T-helper 1 cell (primary cell): ENCODE results near the gene SHLD1.
A peak's percentile ranks its signal among the peaks of the same experiment; 100 is the strongest.

ENCODE experiments used
- DNase-seq, 5 donors: peaks; one replicate each; pipeline ENCODE4 v3.0.0-alpha.2; 2012 to 2020

The SHLD1 gene

GRCh38 chr20:5821627-5822215 lies 71.5 kb downstream of the SHLD1 start:
- no peak for DNase-seq

DNA sequence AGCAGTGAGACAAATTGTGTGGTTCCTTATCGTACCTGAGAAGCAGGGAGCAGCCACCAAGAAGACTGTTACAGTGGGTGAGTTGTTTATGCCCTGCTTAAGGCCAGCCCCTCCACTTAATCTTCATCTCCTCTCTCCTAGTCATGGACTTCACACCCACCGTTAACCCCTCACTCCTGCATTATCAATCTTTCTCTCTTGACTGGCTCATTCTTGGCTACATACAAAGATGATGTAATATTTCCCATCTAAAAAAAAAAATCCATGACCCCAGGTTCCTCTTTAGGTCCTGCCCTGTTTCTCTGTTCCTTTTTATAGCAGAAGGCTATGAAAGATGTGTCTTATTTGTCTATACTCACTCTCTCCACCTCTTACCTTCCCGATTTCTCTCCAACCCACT lies 72.4 kb downstream of the SHLD1 start:
- no peak for DNase-seq

DNA sequence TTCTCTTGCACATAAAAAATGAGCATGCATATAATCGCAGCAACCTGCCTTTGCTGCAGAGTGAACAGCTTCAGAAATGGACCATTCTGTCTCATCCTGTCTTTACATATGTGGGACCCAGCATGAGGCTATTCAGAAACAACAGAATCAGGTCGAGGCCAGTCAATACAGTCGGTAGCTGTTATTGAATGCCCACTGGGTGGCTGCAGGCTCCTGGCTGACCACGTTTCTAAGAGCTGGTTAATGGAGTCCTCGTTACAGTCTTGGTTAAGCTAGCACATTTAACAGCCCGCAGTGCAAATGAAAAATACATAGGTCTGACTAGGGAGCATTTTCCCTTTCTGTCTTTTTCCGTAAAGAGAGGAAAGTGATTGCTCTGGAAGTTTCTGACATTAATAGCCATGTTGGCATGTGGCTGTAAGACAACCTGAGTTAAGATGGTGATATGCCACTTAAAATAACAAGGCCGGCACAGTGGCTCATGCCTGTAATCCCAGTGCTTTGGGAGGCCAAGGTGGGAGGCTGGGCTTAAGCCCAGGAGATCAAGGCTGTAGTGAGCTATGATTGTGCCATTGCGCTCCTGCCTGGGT lies 75.0 kb downstream of the SHLD1 start:
- no peak for DNase-seq

GRCh38 chr20:5827098-5827853 lies 77.1 kb downstream of the SHLD1 start:
- no peak for DNase-seq

- no peak for DNase-seq
Measured at GRCh38 chr20:5827861-5828260, 77.7 kb downstream of the SHLD1 start.

DNA sequence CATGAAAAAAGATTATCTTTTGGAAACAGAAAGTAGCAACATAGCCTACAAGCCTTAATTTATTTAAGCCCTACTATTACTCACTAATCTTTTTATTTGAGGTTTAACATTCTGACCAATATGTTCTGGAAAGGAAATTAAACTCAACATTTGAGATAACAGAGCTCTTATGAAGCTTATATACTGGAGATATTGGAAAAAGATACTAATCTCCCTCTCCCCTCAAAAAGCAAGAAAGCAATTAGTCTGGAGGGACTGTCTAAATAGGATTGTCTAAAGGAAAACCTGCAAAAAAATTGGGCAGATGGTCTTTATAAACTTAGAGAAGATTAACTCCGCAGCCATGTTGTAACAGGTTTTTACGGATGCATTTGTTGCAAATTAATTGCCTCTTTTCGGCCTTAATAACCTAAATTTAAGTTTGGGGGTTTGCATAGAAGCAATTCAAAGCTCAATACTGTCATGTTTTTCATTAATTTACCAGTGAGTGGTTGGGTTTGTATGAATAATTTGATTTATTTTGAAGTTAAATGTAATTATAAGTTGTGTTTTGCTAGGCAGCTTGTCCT lies 79.1 kb downstream of the SHLD1 start:
- DNase-seq: no peak

GRCh38 chr20:5831539-5832237 lies 81.5 kb downstream of the SHLD1 start:
- no peak for DNase-seq

- no peak for DNase-seq
Measured at GRCh38 chr20:5833309-5833941, 83.2 kb downstream of the SHLD1 start.

DNA sequence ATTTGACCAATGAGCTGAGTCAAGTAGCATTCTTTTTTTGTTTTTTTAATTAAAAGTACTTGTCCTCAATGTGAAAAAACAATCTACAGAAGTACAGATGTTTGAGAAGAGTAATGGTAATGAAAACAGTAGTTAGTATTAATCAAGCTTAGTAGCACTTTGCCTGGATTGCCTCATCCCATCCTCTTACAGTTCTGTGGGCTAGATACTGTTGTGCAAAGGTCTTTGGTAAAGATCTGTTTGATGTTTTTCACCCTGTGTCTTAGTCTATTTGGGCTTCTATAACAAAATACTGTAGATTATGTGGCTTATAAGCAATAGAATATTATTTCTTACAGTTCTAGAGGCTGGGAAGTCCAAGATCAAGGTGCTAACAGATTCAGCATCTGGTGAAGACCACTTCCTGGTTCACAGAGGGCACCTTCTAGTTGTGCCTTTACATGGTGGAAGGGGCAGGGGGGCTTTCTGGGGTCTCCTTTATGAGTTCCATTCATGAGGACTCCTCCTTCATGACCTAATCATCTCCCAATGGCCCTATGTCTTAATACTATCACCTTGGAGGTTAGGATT lies 84.3 kb downstream of the SHLD1 start:
- no peak for DNase-seq

GRCh38 chr20:5835321-5835821 lies 85.2 kb downstream of the SHLD1 start:
- peak in 1 of 5 donors; percentile 6 for DNase-seq

DNA sequence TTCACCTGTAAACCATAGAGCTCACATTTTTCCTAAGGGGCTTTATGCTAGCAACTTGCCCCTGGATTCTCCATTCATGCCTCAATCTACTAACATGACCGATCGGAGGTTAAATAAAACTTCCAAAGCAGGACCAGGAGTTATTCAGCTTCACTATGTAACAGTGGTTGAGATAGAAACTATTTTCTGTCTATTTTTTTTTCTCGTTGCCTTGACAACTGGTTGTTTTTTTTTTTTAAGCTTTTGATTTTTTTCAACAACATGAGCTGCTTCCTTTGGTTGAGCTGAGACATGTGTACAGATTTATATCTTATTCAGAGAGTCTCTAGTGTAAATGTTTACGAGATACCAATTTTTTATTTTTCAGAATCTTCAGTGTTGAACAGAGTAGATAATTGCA lies 85.7 kb downstream of the SHLD1 start:
- DNase-seq: no peak

- no peak for DNase-seq
Measured at GRCh38 chr20:5836569-5836968, 86.4 kb downstream of the SHLD1 start.

DNA sequence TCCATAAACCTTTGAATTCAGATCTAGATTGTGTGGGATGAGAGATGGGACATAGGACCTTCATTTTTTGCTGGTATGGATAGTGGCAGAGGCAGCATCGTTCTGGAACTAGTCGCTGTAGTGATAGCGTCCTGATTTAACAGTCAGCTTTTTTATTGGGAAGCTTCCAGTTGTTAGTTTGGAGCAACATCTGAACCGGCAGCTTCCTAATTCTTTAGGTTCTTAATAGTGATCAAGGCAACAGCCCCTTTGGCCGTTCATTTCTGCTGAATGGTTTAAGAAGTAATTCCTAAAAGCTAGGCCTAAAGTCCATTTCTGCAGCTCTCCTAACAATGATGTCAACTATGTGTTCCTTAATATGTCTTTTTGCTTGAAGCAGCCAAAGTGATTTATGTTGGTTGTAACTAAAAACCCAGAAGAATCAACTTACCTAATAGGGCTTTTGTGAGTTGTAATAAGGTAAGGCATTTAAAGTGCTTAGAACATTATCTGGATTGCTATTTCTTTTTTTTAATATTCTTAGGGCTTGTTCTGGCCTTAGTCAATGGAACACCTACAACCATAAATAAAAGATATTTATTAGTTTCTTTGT lies 90.3 kb downstream of the SHLD1 start:
- DNase-seq: no peak

GRCh38 chr20:5841522-5841921 lies 91.3 kb downstream of the SHLD1 start:
- DNase-seq: no peak

GRCh38 chr20:5842465-5842864 lies 92.3 kb downstream of the SHLD1 start:
- no peak for DNase-seq

DNA sequence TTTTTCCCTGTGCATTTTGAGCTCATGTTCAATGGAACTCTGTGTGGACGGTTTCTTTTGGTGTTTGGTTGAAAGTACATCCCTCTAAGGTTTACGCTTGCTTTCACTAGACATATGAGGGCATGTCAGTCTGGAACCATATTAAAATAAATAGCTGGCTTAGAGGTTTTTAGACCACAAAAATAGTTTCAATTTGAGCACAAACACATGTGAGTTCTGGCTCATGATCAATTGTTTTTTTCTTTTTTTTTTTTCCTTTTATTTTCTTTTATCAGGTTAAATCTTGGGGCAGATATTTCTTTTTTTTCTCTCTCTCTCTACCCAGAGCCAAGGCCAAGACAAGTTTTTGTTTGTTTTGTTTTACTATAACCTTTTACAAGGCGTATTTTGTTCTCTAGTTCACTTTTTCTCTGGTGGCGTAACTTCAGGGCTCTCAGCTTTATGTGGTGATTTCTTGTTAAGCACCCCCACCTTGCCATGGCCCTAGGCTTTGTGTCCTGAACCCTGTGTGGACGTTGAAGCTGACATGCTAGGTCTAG lies 92.9 kb downstream of the SHLD1 start:
- DNase-seq: peak in 1 of 5 donors; percentile 55

DNA sequence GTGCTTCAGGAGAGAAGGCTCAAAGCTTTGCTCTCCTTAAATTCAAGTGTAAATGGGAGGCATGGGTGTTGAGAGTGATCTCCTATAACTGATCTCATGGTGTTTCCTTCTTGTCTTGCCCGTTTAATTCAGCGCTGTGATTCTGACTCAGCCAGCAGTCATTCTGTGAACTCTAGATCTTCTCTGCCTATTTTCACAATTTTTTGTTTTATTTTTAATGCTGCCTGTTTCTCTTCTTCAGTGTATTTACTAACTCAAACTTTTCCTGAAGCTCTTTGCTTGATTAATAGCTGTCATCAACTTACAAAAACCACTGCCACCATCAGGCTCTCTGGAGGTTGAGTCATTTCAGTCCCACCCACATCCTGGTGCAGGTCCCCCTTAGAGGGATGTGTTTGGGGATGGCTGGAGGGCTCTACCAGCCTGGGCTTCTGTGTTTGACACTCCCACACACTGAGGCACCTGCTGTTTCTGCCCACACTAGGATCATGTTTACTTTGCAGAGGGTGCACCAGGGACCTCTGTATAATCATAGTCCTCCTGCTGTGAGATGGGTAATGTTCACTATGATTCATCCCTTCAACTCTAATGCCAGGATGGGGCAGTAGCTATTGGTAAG lies 94.0 kb downstream of the SHLD1 start:
- DNase-seq: peak in 3 of 5 donors; percentile 21 to 83 (median 34)

DNA sequence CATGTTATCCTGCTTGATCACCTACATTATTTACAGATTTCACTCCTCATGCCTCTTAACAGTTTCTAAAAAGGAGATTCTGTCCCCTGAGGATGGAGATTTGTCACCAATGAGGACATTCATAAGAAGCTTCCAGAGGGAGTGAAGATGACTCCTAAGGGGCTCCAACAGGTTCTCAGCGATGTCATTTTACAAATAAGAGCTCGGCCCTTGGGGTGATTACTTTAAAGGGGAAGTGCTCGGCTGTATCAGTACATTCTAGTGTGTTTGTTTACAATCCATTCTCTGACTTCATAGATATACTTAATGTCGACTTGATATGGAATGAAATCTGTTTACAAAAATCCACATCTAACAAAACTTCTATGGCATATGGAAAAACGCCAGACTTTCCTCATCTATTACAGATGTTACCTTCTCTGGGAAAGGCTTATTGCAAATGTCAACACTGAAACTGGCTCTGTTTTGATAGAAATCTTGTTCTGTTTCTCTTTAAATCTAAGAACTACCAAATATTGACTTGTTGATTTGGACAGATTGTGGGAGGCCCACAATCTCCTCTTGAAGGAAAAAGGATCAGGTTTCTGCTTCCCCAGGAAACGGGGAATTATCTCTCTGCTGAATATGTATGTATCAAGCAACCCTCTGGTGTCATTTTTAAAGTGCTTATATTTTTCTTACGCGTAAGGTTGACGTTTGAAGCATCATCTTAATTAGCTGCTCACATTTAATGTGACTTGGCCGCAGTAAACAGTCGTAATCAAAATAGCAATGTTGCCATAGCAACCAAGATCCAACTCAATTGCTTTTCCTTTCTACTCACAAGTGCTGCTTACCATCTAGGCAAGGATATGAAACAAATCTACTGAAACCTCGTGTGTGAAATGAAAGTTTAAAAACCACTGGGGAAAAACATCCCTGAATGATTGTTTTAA lies 95.7 kb downstream of the SHLD1 start:
- peak in 3 of 5 donors; percentile 23 to 46 (median 25) for DNase-seq

DNA sequence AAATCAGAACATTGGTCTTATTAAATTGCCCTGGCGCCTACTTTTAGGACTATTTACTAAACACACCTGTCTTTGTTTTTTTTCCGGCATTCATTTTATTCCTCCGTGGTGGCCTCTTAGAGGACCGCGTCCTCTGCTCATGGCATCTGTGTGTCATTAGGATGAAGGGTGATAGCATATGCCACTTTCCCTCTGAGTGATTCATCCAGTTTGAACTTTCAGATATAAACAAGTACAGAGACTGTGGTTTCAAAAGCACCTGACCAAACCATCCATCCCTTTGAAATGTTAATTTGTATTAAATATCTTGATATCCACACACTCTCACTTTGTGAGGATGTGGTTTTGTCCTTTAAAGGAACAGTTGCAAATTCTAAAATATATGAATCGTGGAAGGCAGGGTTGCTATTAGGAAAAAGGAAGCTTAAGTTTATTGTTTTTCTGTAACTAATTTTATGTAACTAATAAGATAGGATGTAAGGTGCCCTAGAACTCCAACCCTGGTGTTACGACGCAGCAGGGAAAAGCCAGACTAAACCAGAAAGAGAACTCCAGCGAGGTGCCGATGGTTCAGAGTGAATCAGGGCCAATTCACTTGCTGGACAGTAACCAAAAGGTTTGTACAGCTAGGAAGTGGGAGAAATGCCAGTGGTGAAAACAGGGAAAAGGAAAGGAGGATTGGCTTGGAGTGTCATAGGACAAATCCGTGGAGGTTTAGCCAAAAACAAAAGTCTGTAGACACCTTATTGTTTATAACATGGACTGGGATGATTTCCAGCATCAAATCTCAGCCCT lies 98.7 kb downstream of the SHLD1 start:
- DNase-seq: no peak
